Osteocyte (in vitro differentiated cells): ENCODE measurements around the gene FAM227A. TPM values are rescaled to one million over a fixed set of nuclear protein-coding genes. Genes with fewer than 3 reads are reported as not detected.

ENCODE experiments used
- DNase-seq: peaks from one replicate; pipeline ENCODE4 v3.0.0; 2021; ENCODE audit warnings: mixed read lengths; ENCODE audit not compliant: unreplicated experiment; ENCODE audit errors: extremely low spot score
- H3K27ac Mint-ChIP-seq: one replicate; pipeline ENCODE4 v1.8.0; 2021; ENCODE audit warnings: mild to moderate bottlenecking, mixed read lengths; ENCODE audit not compliant: unreplicated experiment
- H3K27me3 Mint-ChIP-seq: one replicate; pipeline ENCODE4 v1.8.0; 2021; ENCODE audit warnings: mixed read lengths; ENCODE audit not compliant: unreplicated experiment
- H3K36me3 Mint-ChIP-seq: one replicate; pipeline ENCODE4 v1.8.0; 2021; ENCODE audit warnings: mixed read lengths; ENCODE audit not compliant: unreplicated experiment
- H3K4me1 Mint-ChIP-seq: one replicate; pipeline ENCODE4 v1.8.0; 2021; ENCODE audit warnings: mixed read lengths; ENCODE audit not compliant: unreplicated experiment
- H3K4me3 Mint-ChIP-seq: one replicate; pipeline ENCODE4 v1.8.0; 2021; ENCODE audit warnings: mild to moderate bottlenecking, moderate library complexity, mixed read lengths; ENCODE audit not compliant: unreplicated experiment
- H3K9me3 Mint-ChIP-seq: one replicate; pipeline ENCODE4 v1.8.0; 2021; ENCODE audit warnings: mixed read lengths; ENCODE audit not compliant: unreplicated experiment
- CTCF ChIP-seq: fragments of 200-600 bp; sonication (generic); IDR thresholded peaks from 2 replicates; pipeline ENCODE4 v1.5.0; 2021; ENCODE audit warnings: antibody characterized with exemption, mild to moderate bottlenecking, moderate library complexity
- total RNA-seq: library from RNA; stranded (reverse); gene quantifications from 2 replicates; pipeline ENCODE4 v1.2.1, GENCODE V29; 2021

Gene FAM227A
- total RNA-seq, 1 donor from 2014 or later = 2.7 TPM

GRCh38 chr22:38641476-38642040, 14.6 kb downstream of the FAM227A start:
- Mint-ChIP-seq H3K4me1 (no peaks in the 10 kb centered on the region), H3K27me3 (no peaks in the 10 kb centered on the region), H3K36me3 (peaks cover 4% of the 10 kb centered on the region), H3K4me3 (no peak overlapping the region), H3K9me3 (no peaks in the 10 kb centered on the region), H3K27ac (no peak overlapping the region)
- no peak for DNase-seq
- no peak for TF ChIP-seq CTCF

GRCh38 chr22:38638728-38639127, 17.5 kb downstream of the FAM227A start:
- TF ChIP-seq CTCF = no peak
- no peak overlapping the region for H3K27ac Mint-ChIP-seq
- no peak overlapping the region for H3K4me3 Mint-ChIP-seq
- DNase-seq = no peak
- no peaks in the 10 kb centered on the region for H3K27me3 Mint-ChIP-seq
- H3K9me3 Mint-ChIP-seq = no peaks in the 10 kb centered on the region
- no peaks in the 10 kb centered on the region for H3K4me1 Mint-ChIP-seq
- peaks cover 11% of the 10 kb centered on the region for H3K36me3 Mint-ChIP-seq

- no peak overlapping the region for H3K4me3 Mint-ChIP-seq
- H3K27ac Mint-ChIP-seq = no peak overlapping the region
- H3K9me3 Mint-ChIP-seq = no peaks in the 10 kb centered on the region
- DNase-seq = no peak
- no peaks in the 10 kb centered on the region for H3K4me1 Mint-ChIP-seq
- no peak for TF ChIP-seq CTCF
- H3K27me3 Mint-ChIP-seq = no peaks in the 10 kb centered on the region
- H3K36me3 Mint-ChIP-seq = peaks cover 11% of the 10 kb centered on the region
These were observed 18.0 kb downstream of the FAM227A start for GRCh38 chr22:38638216-38638615.

DNA sequence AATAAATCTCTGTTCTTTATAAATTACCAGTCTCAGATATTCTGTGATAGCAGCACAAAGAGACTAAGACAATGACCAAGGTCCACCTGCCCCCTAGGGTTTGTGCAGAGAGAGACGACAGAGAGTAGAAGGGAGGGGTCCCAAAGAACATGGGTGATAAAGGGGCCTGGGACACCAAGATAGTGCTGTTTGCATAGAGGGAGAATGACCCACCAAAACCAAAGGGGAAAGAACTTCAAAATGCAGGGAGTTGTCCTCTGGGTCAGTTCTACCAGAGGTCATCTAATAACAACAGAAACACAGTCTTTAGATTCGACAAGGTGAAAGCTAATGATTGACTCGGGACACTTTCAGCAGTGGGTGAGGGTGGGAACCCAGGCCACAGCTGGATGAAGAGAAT, 23.7 kb downstream of the FAM227A start:
- H3K27ac Mint-ChIP-seq = no peak overlapping the region
- no peaks in the 10 kb centered on the region for H3K9me3 Mint-ChIP-seq
- no peaks in the 10 kb centered on the region for H3K27me3 Mint-ChIP-seq
- no peaks in the 10 kb centered on the region for H3K4me1 Mint-ChIP-seq
- H3K36me3 Mint-ChIP-seq = peaks cover 22% of the 10 kb centered on the region
- no peak for DNase-seq
- TF ChIP-seq CTCF = no peak
- no peak overlapping the region for H3K4me3 Mint-ChIP-seq

DNA sequence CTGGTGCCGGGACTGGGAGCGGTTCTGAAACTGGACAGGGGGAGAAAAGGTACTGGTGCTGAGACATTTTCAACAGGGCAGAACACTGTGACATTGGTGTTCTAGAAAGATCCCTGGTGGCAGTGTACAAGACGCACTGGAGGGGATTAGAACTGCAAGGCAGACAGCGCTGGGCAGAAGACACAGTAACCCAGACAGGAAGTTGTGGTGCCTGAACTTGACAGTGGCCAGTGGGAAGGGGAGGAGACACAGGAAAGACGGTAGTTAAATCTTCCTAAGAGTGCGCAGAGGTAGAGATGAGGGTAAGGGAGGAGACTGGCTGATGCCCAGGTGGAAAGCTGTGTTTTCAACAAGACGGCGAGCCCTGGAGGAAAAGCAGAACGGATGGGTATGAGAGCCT, 24.5 kb downstream of the FAM227A start:
- Mint-ChIP-seq H3K27me3 (no peaks in the 10 kb centered on the region), H3K36me3 (peaks cover 20% of the 10 kb centered on the region), H3K4me3 (no peak overlapping the region), H3K9me3 (no peaks in the 10 kb centered on the region), H3K4me1 (no peaks in the 10 kb centered on the region), H3K27ac (no peak overlapping the region)
- no peak for DNase-seq
- TF ChIP-seq CTCF = no peak
